H1 (cell line): ENCODE data around the gene TAS1R1. TPM values are rescaled to one million over a fixed set of nuclear protein-coding genes. Genes with fewer than 3 reads are reported as not detected.

Source experiments
- EP300 ChIP-seq, 2 experiments: IDR thresholded peaks; 1 replicate in 1 of 2; 2 replicates in 1 of 2; pipeline ENCODE4 v1.6.1; 2011 to 2012; ENCODE audit warnings: low read depth in 2 of 2, low read length in 2 of 2, mild to moderate bottlenecking in 2 of 2, borderline replicate concordance in 1 of 2, inconsistent platforms in 1 of 2, moderate library complexity in 1 of 2
- polyA plus RNA-seq, 7 experiments: library from polyadenylated mRNA; depleted of rRNA in 3 of 7; stranded (reverse) in 5 of 7; unstranded in 2 of 7; fragments of >200 nt in 5 of 7; fragments of 200-250 nt in 2 of 7; gene quantifications; 1 replicate in 5 of 7; 2 replicates in 1 of 7; 4 replicates in 1 of 7; pipeline versions ENCODE4 v1.2.1 to v1.2.3, GENCODE V29; 2011 to 2013; ENCODE audit warnings: missing spikeins in 2 of 7, mixed read lengths in 2 of 7
- total RNA-seq: library from RNA; stranded (reverse); fragmentation: NEBNext Ultra II Directional; extraction: Animal tissue kit (Norgen Biotek cat#: 25700); gene quantifications from 2 replicates; pipeline ENCODE4 v1.2.1, GENCODE V29; 2021

The TAS1R1 gene
- total and polyA plus RNA-seq, 2 of the 8 experiments (the other 6 are each of a cell fraction or from before 2014, with no cell fraction given), result 0.26 TPM; not detected in 1

GRCh38 chr1:6627031-6627430, 71.9 kb downstream of the TAS1R1 start (continued):
- no peak for TF ChIP-seq EP300 (IDR thresholded peaks at IDR 0.05; ENCODE audit: borderline replicate concordance in 1 of 2, low read depth in 2 of 2, low read length in 2 of 2)
- TF ChIP-seq, all 59 proteins: peak for 0
